CD14-positive monocyte (primary cell): ENCODE data around the gene OR4N5. TPM values are rescaled to one million over a fixed set of nuclear protein-coding genes. Genes with fewer than 3 reads are reported as not detected.

Source experiments
- DNase-seq, 3 donors: peaks; one replicate each; pipeline ENCODE4 v3.0.0-alpha.2; 2011 to 2022
- H2AFZ ChIP-seq: 2 replicates; pipeline ENCODE4 v1.6.0; 2012; ENCODE audit warnings: mild to moderate bottlenecking, low read depth, low read length, inconsistent platforms; ENCODE audit not compliant: insufficient read depth, poor library complexity, severe bottlenecking
- H3K27ac ChIP-seq, 2 donors: 1 replicate in 1 of 2; 2 replicates in 1 of 2; pipeline ENCODE4 v1.5.1; 2012 to 2013; ENCODE audit warnings: low read length in 2 of 2, control low read depth in 1 of 2, inconsistent platforms in 1 of 2, low read depth in 1 of 2, mild to moderate bottlenecking in 1 of 2
- H3K27me3 ChIP-seq, 2 donors: one replicate each; pipeline versions ENCODE4 v1.6.0 to v1.6.1; 2011 to 2013; ENCODE audit warnings: low read length in 2 of 2; ENCODE audit not compliant: control insufficient read depth in 2 of 2, insufficient read depth in 2 of 2
- H3K36me3 ChIP-seq, 2 donors: replicated peaks in 1 of 2; 1 replicate in 1 of 2; 2 replicates in 1 of 2; pipeline versions ENCODE4 v1.5.1 to v1.6.1; 2012 to 2013; ENCODE audit warnings: low read length in 2 of 2, control low read depth in 1 of 2, inconsistent platforms in 1 of 2, mild to moderate bottlenecking in 1 of 2; ENCODE audit not compliant: insufficient read depth in 2 of 2, control insufficient read depth in 1 of 2
- H3K4me1 ChIP-seq, 2 donors: 1 replicate in 1 of 2; 2 replicates in 1 of 2; pipeline versions ENCODE4 v1.5.1 to v1.6.1; 2012 to 2013; ENCODE audit warnings: low read length in 2 of 2, control low read depth in 1 of 2, inconsistent platforms in 1 of 2, mild to moderate bottlenecking in 1 of 2, moderate library complexity in 1 of 2; ENCODE audit not compliant: insufficient read depth in 2 of 2, control insufficient read depth in 1 of 2
- H3K4me2 ChIP-seq: replicated peaks from 2 replicates; pipeline ENCODE3; 2012; ENCODE audit warnings: low read length, moderate library complexity, mild to moderate bottlenecking; ENCODE audit not compliant: poor library complexity, severe bottlenecking; ENCODE audit errors: extremely low read depth
- H3K4me3 ChIP-seq, 3 experiments: fragments of 200-600 bp in 1 of 3; sonication (generic) in 1 of 3; replicated peaks in 1 of 3; 1 replicate in 2 of 3; 2 replicates in 1 of 3; pipeline ENCODE4 v1.5.1; 2011 to 2013; ENCODE audit warnings: low read length in 3 of 3, mild to moderate bottlenecking in 3 of 3, control low read depth in 2 of 3, low read depth in 2 of 3, inconsistent platforms in 1 of 3, moderate library complexity in 1 of 3
- H3K79me2 ChIP-seq: 2 replicates; pipeline ENCODE4 v1.6.0; 2012; ENCODE audit warnings: mild to moderate bottlenecking, control low read depth, inconsistent platforms, low read length, moderate library complexity; ENCODE audit not compliant: insufficient read depth
- H3K9ac ChIP-seq: 2 replicates; pipeline ENCODE4 v1.6.0; 2017; ENCODE audit warnings: low read length, mild to moderate bottlenecking; ENCODE audit not compliant: insufficient read depth, poor library complexity, severe bottlenecking
- H3K9me3 ChIP-seq, 2 donors: replicated peaks in 1 of 2; 1 replicate in 1 of 2; 2 replicates in 1 of 2; pipeline versions ENCODE4 v1.5.1 to v1.6.1; 2012 to 2013; ENCODE audit warnings: low read length in 2 of 2, control low read depth in 1 of 2; ENCODE audit not compliant: control insufficient read depth in 1 of 2, insufficient read depth in 1 of 2
- H4K20me1 ChIP-seq: 2 replicates; pipeline ENCODE4 v1.6.0; 2012; ENCODE audit warnings: mild to moderate bottlenecking, low read length, control low read depth, moderate library complexity; ENCODE audit not compliant: insufficient read depth
- H3K27ac Mint-ChIP-seq, 7 donors: one replicate each; pipeline ENCODE4 v1.8.0; 2020; ENCODE audit warnings: mild to moderate bottlenecking in 7 of 7, mixed read lengths in 7 of 7, moderate library complexity in 6 of 7, inconsistent platforms in 2 of 7
- H3K27me3 Mint-ChIP-seq, 3 donors: one replicate each; pipeline ENCODE4 v1.8.0; 2021 to 2022; ENCODE audit warnings: low read depth in 3 of 3, mild to moderate bottlenecking in 3 of 3, mixed read lengths in 3 of 3, moderate library complexity in 3 of 3, inconsistent platforms in 1 of 3
- H3K36me3 Mint-ChIP-seq, 2 donors: one replicate each; pipeline ENCODE4 v1.8.0; 2020; ENCODE audit warnings: mixed read lengths in 2 of 2, inconsistent platforms in 1 of 2, mild to moderate bottlenecking in 1 of 2
- H3K4me1 Mint-ChIP-seq: one replicate; pipeline ENCODE4 v1.8.0; 2020; ENCODE audit warnings: mild to moderate bottlenecking, mixed read lengths
- H3K4me3 Mint-ChIP-seq, 2 donors: one replicate each; pipeline ENCODE4 v1.8.0; 2020; ENCODE audit warnings: mild to moderate bottlenecking in 2 of 2, mixed read lengths in 2 of 2, moderate library complexity in 1 of 2
- H3K9me3 Mint-ChIP-seq, 7 donors: one replicate each; pipeline ENCODE4 v1.8.0; 2020 to 2022; ENCODE audit warnings: mixed read lengths in 7 of 7, mild to moderate bottlenecking in 6 of 7, moderate library complexity in 6 of 7, inconsistent platforms in 2 of 7
- CTCF ChIP-seq: fragments of 200-600 bp; IDR thresholded peaks from one replicate; pipeline ENCODE4 v1.8.0; 2022; ENCODE audit warnings: antibody characterized with exemption, mild to moderate bottlenecking
- WGBS: methylation state at CpG from one replicate; pipeline ENCODE4 v1.1.5; 2013; ENCODE audit warnings: missing lambda C conversion rate; ENCODE audit not compliant: insufficient coverage; 5-methylcytosine and 5-hydroxymethylcytosine counted together
- intact Hi-C, 2 donors: fragments of 100-400 bp; cut with micrococcal nuclease; formaldehyde crosslinking; loops; one replicate each; pipeline versions ENCODE4 v1.15.0 to v1.15.1; 2023
- polyA plus RNA-seq, 3 donors: library from polyadenylated mRNA; depleted of rRNA in 1 of 3; unstranded in 2 of 3; stranded (reverse) in 1 of 3; fragments of 300-500 nt in 2 of 3; fragments of >200 nt in 1 of 3; fragmentation: Illumina TruSeq in 2 of 3; gene quantifications; 1 replicate in 2 of 3; 2 replicates in 1 of 3; pipeline ENCODE4 v1.2.3, GENCODE V29; 2012 to 2021

The OR4N5 gene
- polyA plus RNA-seq, 3 donors, result not detected

- Mint-ChIP-seq H3K4me1 (peaks cover 27% of the 10 kb centered on the region), H3K27ac (peak overlapping the region in 6 of 7 donors; percentile 25 to 98 (median 66)), H3K27me3 (peaks cover 0 to 1% (median 1%) of the 10 kb centered on the region in 3 donors), H3K9me3 (peaks cover 3 to 13% (median 8%) of the 10 kb centered on the region in 7 donors), H3K36me3 (no peaks in the 10 kb centered on the region), H3K4me3 (no peak overlapping the region)
- no CpG with 5 or more reads among the region's 2 CpGs for WGBS
- Histone ChIP-seq H3K9ac (no peak overlapping the region), H3K4me2 (peak overlapping the region; percentile 41), H3K4me1 (peaks cover 24 to 30% of the 10 kb centered on the region in 2 donors), H4K20me1 (no peaks in the 10 kb centered on the region), H3K27me3 (no peaks in the 10 kb centered on the region), H3K4me3 (peak overlapping the region in 1 of 3 experiments; percentile 17), H3K9me3 (no peaks in the 10 kb centered on the region), H2AFZ (no peak overlapping the region), H3K79me2 (no peaks in the 10 kb centered on the region), H3K27ac (peak overlapping the region in 1 of 2 donors; percentile 73), H3K36me3 (no peaks in the 10 kb centered on the region)
- peak in 2 of 3 donors; percentile 5 to 16 for DNase-seq
- TF ChIP-seq CTCF, result no peak
- intact Hi-C loops, result no loop called here
These were observed 41.9 kb downstream of the OR4N5 start for GRCh38 chr14:20180486-20180885.

- Histone ChIP-seq H4K20me1 (no peaks in the 10 kb centered on the region), H3K4me3 (no peak overlapping the region), H2AFZ (no peak overlapping the region), H3K4me1 (peaks cover 19 to 21% of the 10 kb centered on the region in 2 donors), H3K79me2 (no peaks in the 10 kb centered on the region), H3K9me3 (no peaks in the 10 kb centered on the region), H3K27ac (no peak overlapping the region), H3K4me2 (no peak overlapping the region), H3K36me3 (no peaks in the 10 kb centered on the region), H3K9ac (no peak overlapping the region), H3K27me3 (no peaks in the 10 kb centered on the region)
- Mint-ChIP-seq H3K9me3 (peaks cover under 1 to 11% (median 3%) of the 10 kb centered on the region in 7 donors), H3K4me1 (peaks cover 18% of the 10 kb centered on the region), H3K4me3 (no peak overlapping the region), H3K36me3 (no peaks in the 10 kb centered on the region), H3K27me3 (peaks cover 0 to 6% (median 2%) of the 10 kb centered on the region in 3 donors), H3K27ac (no peak overlapping the region)
- WGBS, result 87% methylated on average over 5 of the region's 5 CpGs
- TF ChIP-seq CTCF, result no peak
- intact Hi-C loops, result no loop called here
- no peak for DNase-seq
These were observed 45.6 kb downstream of the OR4N5 start for GRCh38 chr14:20184181-20184580.
